ENCODE measurements around the gene CLMP.
"Not testable (repeated sequence)": the region's sequence is repeated elsewhere in the genome, so short reads cannot be mapped to it uniquely, and the experiment has no call there.

The CLMP gene

GRCh38 chr11:123137431-123138224 lies 57.4 kb downstream of the CLMP start:
- no peak for DNase-seq (ENCODE audit: low read depth in 1 of 2, low spot score in 1 of 2)

GRCh38 chr11:123135863-123136446 lies 59.1 kb downstream of the CLMP start:
- DNase-seq (ENCODE audit: low read depth in 1 of 2, low spot score in 1 of 2), result no peak

- no peak for DNase-seq (ENCODE audit: low read depth in 1 of 2, low spot score in 1 of 2)
These were observed 62.2 kb downstream of the CLMP start for GRCh38 chr11:123132881-123133280.

- not testable (repeated sequence) for DNase-seq (ENCODE audit: low read depth in 1 of 2, low spot score in 1 of 2)
These were observed 62.8 kb downstream of the CLMP start for GRCh38 chr11:123132034-123132766.

GRCh38 chr11:123129920-123130319 lies 65.1 kb downstream of the CLMP start:
- DNase-seq (ENCODE audit: low read depth in 1 of 2, low spot score in 1 of 2), result no peak

GRCh38 chr11:123125169-123125568 lies 69.9 kb downstream of the CLMP start:
- DNase-seq (ENCODE audit: low read depth in 1 of 2, low spot score in 1 of 2), result no peak

GRCh38 chr11:123122852-123123251 lies 72.2 kb downstream of the CLMP start:
- no peak for DNase-seq (ENCODE audit: low read depth in 1 of 2, low spot score in 1 of 2)

- no peak for DNase-seq (ENCODE audit: low read depth in 1 of 2, low spot score in 1 of 2)
These were observed 72.7 kb downstream of the CLMP start for GRCh38 chr11:123122341-123122740.

- DNase-seq (ENCODE audit: low read depth in 1 of 2, low spot score in 1 of 2), result no peak
These were observed 78.6 kb downstream of the CLMP start for GRCh38 chr11:123116486-123116885.

GRCh38 chr11:123111465-123111864 lies 83.6 kb downstream of the CLMP start:
- DNase-seq (ENCODE audit: low read depth in 1 of 2, low spot score in 1 of 2), result peak in 1 of 2 donors; percentile 20

- no peak for DNase-seq (ENCODE audit: low read depth in 1 of 2, low spot score in 1 of 2)
These were observed 84.7 kb downstream of the CLMP start for GRCh38 chr11:123110397-123110796.

GRCh38 chr11:123107945-123108495 lies 87.0 kb downstream of the CLMP start:
- DNase-seq (ENCODE audit: low read depth in 1 of 2, low spot score in 1 of 2), result no peak

GRCh38 chr11:123104697-123105096 lies 90.4 kb downstream of the CLMP start:
- no peak for DNase-seq (ENCODE audit: low read depth in 1 of 2, low spot score in 1 of 2)

- DNase-seq (ENCODE audit: low read depth in 1 of 2, low spot score in 1 of 2), result peak in 1 of 2 donors; percentile 7
These were observed 91.6 kb downstream of the CLMP start for GRCh38 chr11:123103326-123103980.

- no peak for DNase-seq (ENCODE audit: low read depth in 1 of 2, low spot score in 1 of 2)
These were observed 94.5 kb downstream of the CLMP start for GRCh38 chr11:123100379-123101085.

GRCh38 chr11:123098990-123099389 lies 96.1 kb downstream of the CLMP start:
- no peak for DNase-seq (ENCODE audit: low read depth in 1 of 2, low spot score in 1 of 2)

- DNase-seq (ENCODE audit: low read depth in 1 of 2, low spot score in 1 of 2), result no peak
These were observed 101.3 kb downstream of the CLMP start for GRCh38 chr11:123093739-123094138.

GRCh38 chr11:123091506-123091905 lies 103.5 kb downstream of the CLMP start:
- DNase-seq (ENCODE audit: low read depth in 1 of 2, low spot score in 1 of 2), result no peak

- DNase-seq (ENCODE audit: low read depth in 1 of 2, low spot score in 1 of 2), result not testable (repeated sequence)
These were observed 104.9 kb downstream of the CLMP start for GRCh38 chr11:123090168-123090567.

GRCh38 chr11:123088896-123089295 lies 106.2 kb downstream of the CLMP start:
- DNase-seq (ENCODE audit: low read depth in 1 of 2, low spot score in 1 of 2), result not testable (repeated sequence)

- not testable (repeated sequence) for DNase-seq (ENCODE audit: low read depth in 1 of 2, low spot score in 1 of 2)
These were observed 107.4 kb downstream of the CLMP start for GRCh38 chr11:123087657-123088056.
